Duodenal mucosa (tissue), 2 donors: ENCODE measurements around the gene EEF1AKMT3.

Source experiments
- H3K27ac ChIP-seq: one replicate; pipeline ENCODE4 v1.7.0; 2013; ENCODE audit warnings: low read depth, low read length
- H3K27me3 ChIP-seq, 2 donors: one replicate each; pipeline ENCODE4 v1.7.0; 2013; ENCODE audit warnings: low read length in 2 of 2, control low read depth in 1 of 2; ENCODE audit not compliant: insufficient read depth in 2 of 2, control insufficient read depth in 1 of 2
- H3K36me3 ChIP-seq, 2 donors: one replicate each; pipeline ENCODE4 v1.7.0; 2013; ENCODE audit warnings: low read length in 2 of 2, control low read depth in 1 of 2; ENCODE audit not compliant: insufficient read depth in 2 of 2, control insufficient read depth in 1 of 2
- H3K4me1 ChIP-seq, 2 donors: one replicate each; pipeline ENCODE4 v1.7.0; 2013; ENCODE audit warnings: low read length in 2 of 2, control low read depth in 1 of 2; ENCODE audit not compliant: insufficient read depth in 2 of 2, control insufficient read depth in 1 of 2
- H3K4me3 ChIP-seq, 2 donors: one replicate each; pipeline ENCODE4 v1.7.0; 2013; ENCODE audit warnings: low read length in 2 of 2, low read depth in 1 of 2
- H3K9ac ChIP-seq, 2 donors: one replicate each; pipeline ENCODE4 v1.7.0; 2013; ENCODE audit warnings: low read length in 2 of 2, low read depth in 1 of 2
- H3K9me3 ChIP-seq, 2 donors: one replicate each; pipeline ENCODE4 v1.7.0; 2013; ENCODE audit warnings: low read length in 2 of 2, control low read depth in 1 of 2; ENCODE audit not compliant: control insufficient read depth in 1 of 2

The EEF1AKMT3 gene

GRCh38 chr12:57727758-57728395, 44.5 kb upstream of the EEF1AKMT3 start:
- no peak overlapping the region for H3K27ac ChIP-seq

GRCh38 chr12:57729321-57729844, 43.0 kb upstream of the EEF1AKMT3 start:
- H3K9me3 ChIP-seq: no peaks in the 10 kb centered on the region
- H3K27ac ChIP-seq: no peak overlapping the region
- H3K9ac ChIP-seq: no peak overlapping the region
- no peak overlapping the region for H3K4me3 ChIP-seq
- H3K27me3 ChIP-seq: peaks cover 28 to 34% of the 10 kb centered on the region in 2 donors
- peaks cover 5 to 16% of the 10 kb centered on the region in 2 donors for H3K4me1 ChIP-seq
- peaks cover 0 to 8% of the 10 kb centered on the region in 2 donors for H3K36me3 ChIP-seq

More at GRCh38 chr12:57727758-57728395, 44.5 kb upstream of the EEF1AKMT3 start:
- H3K27me3 ChIP-seq: peaks cover 18 to 21% of the 10 kb centered on the region in 2 donors
- no peak overlapping the region for H3K9ac ChIP-seq
- no peak overlapping the region for H3K4me3 ChIP-seq
- H3K9me3 ChIP-seq: no peaks in the 10 kb centered on the region
- peaks cover 5 to 16% of the 10 kb centered on the region in 2 donors for H3K4me1 ChIP-seq
- peaks cover 0 to 4% of the 10 kb centered on the region in 2 donors for H3K36me3 ChIP-seq

GRCh38 chr12:57730336-57731067, 41.9 kb upstream of the EEF1AKMT3 start:
- no peaks in the 10 kb centered on the region for H3K9me3 ChIP-seq
- H3K9ac ChIP-seq: no peak overlapping the region
- no peak overlapping the region for H3K4me3 ChIP-seq
- peaks cover 5 to 16% of the 10 kb centered on the region in 2 donors for H3K4me1 ChIP-seq
- peaks cover 0 to 8% of the 10 kb centered on the region in 2 donors for H3K36me3 ChIP-seq
- no peak overlapping the region for H3K27ac ChIP-seq
- peaks cover 38 to 40% of the 10 kb centered on the region in 2 donors for H3K27me3 ChIP-seq

GRCh38 chr12:57731411-57732080, 40.9 kb upstream of the EEF1AKMT3 start:
- Histone ChIP-seq H3K27ac (no peak overlapping the region), H3K36me3 (peaks cover 0 to 8% of the 10 kb centered on the region in 2 donors), H3K9me3 (no peaks in the 10 kb centered on the region), H3K4me1 (peaks cover 5 to 8% of the 10 kb centered on the region in 2 donors), H3K27me3 (peaks cover 47 to 50% of the 10 kb centered on the region in 2 donors), H3K4me3 (no peak overlapping the region), H3K9ac (no peak overlapping the region)

- Histone ChIP-seq H3K9ac (no peak overlapping the region), H3K4me3 (no peak overlapping the region), H3K27me3 (peaks cover 48 to 55% of the 10 kb centered on the region in 2 donors), H3K9me3 (no peaks in the 10 kb centered on the region), H3K4me1 (peaks cover under 1% of the 10 kb centered on the region in 2 donors), H3K27ac (no peak overlapping the region), H3K36me3 (peaks cover 0 to 8% of the 10 kb centered on the region in 2 donors)
Observed at GRCh38 chr12:57732270-57732669, 40.1 kb upstream of the EEF1AKMT3 start.

- H3K36me3 ChIP-seq: peaks cover 0 to 8% of the 10 kb centered on the region in 2 donors
- no peaks in the 10 kb centered on the region for H3K9me3 ChIP-seq
- H3K4me1 ChIP-seq: no peaks in the 10 kb centered on the region
- H3K27ac ChIP-seq: no peak overlapping the region
- H3K9ac ChIP-seq: no peak overlapping the region
- H3K4me3 ChIP-seq: no peak overlapping the region
- peaks cover 41 to 53% of the 10 kb centered on the region in 2 donors for H3K27me3 ChIP-seq
Observed at GRCh38 chr12:57732726-57733593, 39.5 kb upstream of the EEF1AKMT3 start.

GRCh38 chr12:57733928-57734327, 38.5 kb upstream of the EEF1AKMT3 start:
- Histone ChIP-seq H3K9me3 (no peaks in the 10 kb centered on the region), H3K36me3 (peaks cover 0 to 8% of the 10 kb centered on the region in 2 donors), H3K9ac (no peak overlapping the region), H3K27ac (no peak overlapping the region), H3K4me3 (no peak overlapping the region), H3K4me1 (peaks cover 0 to under 1% of the 10 kb centered on the region in 2 donors), H3K27me3 (peaks cover 43 to 54% of the 10 kb centered on the region in 2 donors)

GRCh38 chr12:57734591-57734990, 37.8 kb upstream of the EEF1AKMT3 start:
- Histone ChIP-seq H3K27me3 (peaks cover 50 to 59% of the 10 kb centered on the region in 2 donors), H3K9me3 (no peaks in the 10 kb centered on the region), H3K36me3 (peaks cover 0 to 8% of the 10 kb centered on the region in 2 donors), H3K27ac (no peak overlapping the region), H3K4me3 (no peak overlapping the region), H3K4me1 (peaks cover 0 to 7% of the 10 kb centered on the region in 2 donors), H3K9ac (no peak overlapping the region)

- no peaks in the 10 kb centered on the region for H3K9me3 ChIP-seq
- peaks cover 0 to 10% of the 10 kb centered on the region in 2 donors for H3K4me1 ChIP-seq
- peaks cover 50 to 60% of the 10 kb centered on the region in 2 donors for H3K27me3 ChIP-seq
- H3K4me3 ChIP-seq: no peak overlapping the region
- H3K27ac ChIP-seq: no peak overlapping the region
- H3K9ac ChIP-seq: no peak overlapping the region
- H3K36me3 ChIP-seq: peaks cover 0 to 5% of the 10 kb centered on the region in 2 donors
Observed at GRCh38 chr12:57735198-57735855, 37.1 kb upstream of the EEF1AKMT3 start.
